Loucy (cell line): Measurements from ENCODE around the gene TNNI3.

Experiments
- H2AFZ ChIP-seq: fragments of 200-600 bp; sonication (generic); 2 replicates; pipeline ENCODE4 v1.6.0; 2016; ENCODE audit warnings: antibody characterized with exemption, mild to moderate bottlenecking, low read length, moderate library complexity
- H3F3A ChIP-seq: fragments of 200-600 bp; 2 replicates; pipeline ENCODE4 v1.6.0; 2016; ENCODE audit warnings: antibody characterized with exemption, low read depth, mild to moderate bottlenecking
- H3K27me3 ChIP-seq: fragments of 200-600 bp; sonication (generic); 2 replicates; pipeline ENCODE4 v1.6.1; 2014; ENCODE audit warnings: low read length, mild to moderate bottlenecking; ENCODE audit not compliant: insufficient read depth, poor library complexity, severe bottlenecking
- H3K36me3 ChIP-seq: fragments of 200-600 bp; sonication (generic); 2 replicates; pipeline ENCODE4 v1.6.1; 2016; ENCODE audit warnings: low read length; ENCODE audit not compliant: insufficient read depth
- H3K4me1 ChIP-seq: fragments of 200-600 bp; sonication (generic); 2 replicates; pipeline ENCODE4 v1.5.1; 2014; ENCODE audit warnings: low read length, mild to moderate bottlenecking; ENCODE audit not compliant: insufficient read depth, poor library complexity, severe bottlenecking
- H3K4me2 ChIP-seq: fragments of 200-600 bp; sonication (generic); 2 replicates; pipeline ENCODE4 v1.6.0; 2014; ENCODE audit warnings: antibody characterized with exemption, low read length, low read depth, mild to moderate bottlenecking; ENCODE audit not compliant: poor library complexity, severe bottlenecking
- H3K4me3 ChIP-seq: fragments of 200-600 bp; sonication (generic); 2 replicates; pipeline ENCODE4 v1.5.1; 2014; ENCODE audit warnings: low read length, mild to moderate bottlenecking, mixed read lengths; ENCODE audit not compliant: poor library complexity, severe bottlenecking
- H3K79me2 ChIP-seq: fragments of 200-600 bp; sonication (generic); 2 replicates; pipeline ENCODE4 v1.6.1; 2014; ENCODE audit warnings: low read length; ENCODE audit not compliant: insufficient read depth
- H3K9ac ChIP-seq: fragments of 200-600 bp; sonication (generic); 2 replicates; pipeline ENCODE4 v1.6.0; 2014; ENCODE audit warnings: mild to moderate bottlenecking, low read depth, low read length, moderate library complexity; ENCODE audit not compliant: poor library complexity, severe bottlenecking
- H3K9me2 ChIP-seq: fragments of 200-600 bp; sonication (generic); replicated peaks from 2 replicates; pipeline ENCODE4 v1.6.1; 2016; ENCODE audit warnings: low read depth, low read length, mixed read lengths
- H3K9me3 ChIP-seq: fragments of 200-600 bp; sonication (generic); 2 replicates; pipeline ENCODE4 v1.6.1; 2014; ENCODE audit warnings: mild to moderate bottlenecking, antibody characterized with exemption, low read length, low read depth; ENCODE audit not compliant: insufficient read depth
- H4K20me1 ChIP-seq: fragments of 200-600 bp; sonication (generic); 2 replicates; pipeline ENCODE4 v1.6.0; 2014; ENCODE audit warnings: antibody characterized with exemption, low read length, mild to moderate bottlenecking; ENCODE audit not compliant: insufficient read depth, poor library complexity, severe bottlenecking
- EZH2phosphoT487 ChIP-seq: fragments of 200-600 bp; IDR thresholded peaks from 2 replicates; pipeline ENCODE4 v1.6.1; 2018; ENCODE audit warnings: antibody characterized with exemption, mild to moderate bottlenecking, moderate library complexity, borderline replicate concordance
- TF ChIP-seq, protein P1 (sequence below): fragments of 200-600 bp; sonication (generic); conservative IDR thresholded peaks from 2 replicates; pipeline ENCODE4 v1.5.1; 2014; ENCODE audit warnings: mild to moderate bottlenecking, antibody characterized with exemption, low read length

TNNI3 gene

DNA sequence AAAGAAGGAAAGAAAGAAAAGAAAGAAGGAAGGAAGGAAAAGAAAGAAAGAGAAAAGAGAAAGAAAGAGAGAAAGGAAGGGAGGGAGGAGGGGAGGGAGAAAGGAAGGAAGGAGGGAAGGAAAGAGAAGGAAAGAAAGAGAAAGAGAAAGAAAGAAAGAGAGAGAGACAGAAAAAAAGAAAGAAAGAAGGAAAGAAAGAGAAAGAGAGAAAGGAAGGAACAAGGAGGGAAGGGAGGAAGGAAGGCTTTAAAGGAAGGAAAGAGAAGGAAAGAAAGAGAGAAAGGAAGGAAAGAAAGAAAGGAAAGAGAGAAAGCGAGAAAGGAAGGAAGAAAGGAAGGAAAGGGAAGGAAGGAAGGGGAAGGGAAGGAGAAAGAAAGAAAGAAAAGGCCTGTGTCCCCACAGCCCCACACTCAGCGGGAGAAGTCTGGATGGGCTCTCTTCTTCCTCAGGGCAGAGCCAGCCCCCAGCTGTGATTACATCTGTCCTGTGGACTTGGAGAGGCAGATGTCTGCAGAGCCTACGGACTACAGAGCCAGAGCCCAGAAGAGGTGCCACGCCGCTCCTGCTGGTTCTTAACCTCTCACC lies 42.2 kb upstream of the TNNI3 start:
- no peaks in the 10 kb centered on the region for H3K9me2 ChIP-seq
- H4K20me1 ChIP-seq: no peaks in the 10 kb centered on the region
- H3K4me2 ChIP-seq: no peak overlapping the region
- H3K9me3 ChIP-seq: no peaks in the 10 kb centered on the region
- H3K27me3 ChIP-seq: no peaks in the 10 kb centered on the region
- no peak for TF ChIP-seq EZH2phosphoT487
- TF ChIP-seq, protein P1, sequence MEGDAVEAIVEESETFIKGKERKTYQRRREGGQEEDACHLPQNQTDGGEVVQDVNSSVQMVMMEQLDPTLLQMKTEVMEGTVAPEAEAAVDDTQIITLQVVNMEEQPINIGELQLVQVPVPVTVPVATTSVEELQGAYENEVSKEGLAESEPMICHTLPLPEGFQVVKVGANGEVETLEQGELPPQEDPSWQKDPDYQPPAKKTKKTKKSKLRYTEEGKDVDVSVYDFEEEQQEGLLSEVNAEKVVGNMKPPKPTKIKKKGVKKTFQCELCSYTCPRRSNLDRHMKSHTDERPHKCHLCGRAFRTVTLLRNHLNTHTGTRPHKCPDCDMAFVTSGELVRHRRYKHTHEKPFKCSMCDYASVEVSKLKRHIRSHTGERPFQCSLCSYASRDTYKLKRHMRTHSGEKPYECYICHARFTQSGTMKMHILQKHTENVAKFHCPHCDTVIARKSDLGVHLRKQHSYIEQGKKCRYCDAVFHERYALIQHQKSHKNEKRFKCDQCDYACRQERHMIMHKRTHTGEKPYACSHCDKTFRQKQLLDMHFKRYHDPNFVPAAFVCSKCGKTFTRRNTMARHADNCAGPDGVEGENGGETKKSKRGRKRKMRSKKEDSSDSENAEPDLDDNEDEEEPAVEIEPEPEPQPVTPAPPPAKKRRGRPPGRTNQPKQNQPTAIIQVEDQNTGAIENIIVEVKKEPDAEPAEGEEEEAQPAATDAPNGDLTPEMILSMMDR: no peak
- H3K79me2 ChIP-seq: no peaks in the 10 kb centered on the region
- no peak overlapping the region for H2AFZ ChIP-seq
- no peaks in the 10 kb centered on the region for H3F3A ChIP-seq
- no peaks in the 10 kb centered on the region for H3K4me1 ChIP-seq
- H3K4me3 ChIP-seq: no peak overlapping the region
- H3K9ac ChIP-seq: no peak overlapping the region
- H3K36me3 ChIP-seq: no peaks in the 10 kb centered on the region

DNA sequence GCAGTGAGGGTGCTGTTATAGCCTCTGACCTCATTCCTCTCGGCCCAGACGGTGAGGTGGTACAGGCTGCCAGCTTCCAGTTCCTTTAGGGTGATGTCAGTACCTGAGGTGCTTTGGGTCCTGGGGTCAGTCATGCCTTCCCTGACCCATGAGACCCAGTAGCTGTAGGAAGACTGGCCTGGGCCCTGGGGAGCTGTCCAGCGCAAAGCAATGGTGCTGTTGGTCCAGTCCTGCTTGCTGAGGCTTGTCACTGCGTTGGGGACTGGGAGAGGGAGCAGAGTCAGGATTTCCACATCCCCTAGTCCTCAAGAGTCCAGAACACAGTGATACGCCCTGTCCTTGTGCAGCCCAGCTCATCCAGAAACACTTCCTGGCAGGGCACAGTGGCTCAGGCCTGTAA lies 41.1 kb upstream of the TNNI3 start:
- no peaks in the 10 kb centered on the region for H4K20me1 ChIP-seq
- H3K9ac ChIP-seq: no peak overlapping the region
- H3K4me2 ChIP-seq: no peak overlapping the region
- H3F3A ChIP-seq: no peaks in the 10 kb centered on the region
- H3K9me3 ChIP-seq: no peaks in the 10 kb centered on the region
- no peak overlapping the region for H2AFZ ChIP-seq
- H3K9me2 ChIP-seq: no peaks in the 10 kb centered on the region
- no peaks in the 10 kb centered on the region for H3K36me3 ChIP-seq
- no peaks in the 10 kb centered on the region for H3K79me2 ChIP-seq
- no peak overlapping the region for H3K4me3 ChIP-seq
- H3K27me3 ChIP-seq: no peaks in the 10 kb centered on the region
- H3K4me1 ChIP-seq: no peaks in the 10 kb centered on the region
- TF ChIP-seq, protein P1: no peak
- no peak for TF ChIP-seq EZH2phosphoT487

DNA sequence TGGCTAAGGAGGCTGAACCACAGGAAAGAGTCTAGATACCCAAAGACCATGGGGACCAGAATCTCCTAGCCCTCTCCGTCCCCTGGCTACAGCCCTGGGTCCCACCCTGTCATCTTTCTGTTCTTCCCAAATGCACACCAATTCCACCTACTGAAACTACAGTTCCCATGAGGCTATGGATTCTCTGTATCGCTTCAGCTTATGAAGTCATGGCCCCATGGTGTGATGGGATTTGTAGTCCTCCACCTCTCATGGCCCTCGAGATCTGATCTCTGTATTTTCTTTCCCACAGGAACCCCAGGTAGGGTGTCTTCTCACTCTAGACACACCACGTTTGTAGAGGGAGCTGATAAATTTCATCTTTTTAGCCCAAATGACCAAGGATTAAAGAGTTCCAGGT lies 40.0 kb upstream of the TNNI3 start:
- no peak overlapping the region for H3K4me2 ChIP-seq
- H3K9me2 ChIP-seq: no peaks in the 10 kb centered on the region
- no peaks in the 10 kb centered on the region for H3K4me1 ChIP-seq
- no peak overlapping the region for H3K4me3 ChIP-seq
- no peaks in the 10 kb centered on the region for H3K36me3 ChIP-seq
- no peaks in the 10 kb centered on the region for H3F3A ChIP-seq
- H2AFZ ChIP-seq: no peak overlapping the region
- no peaks in the 10 kb centered on the region for H3K79me2 ChIP-seq
- no peak for TF ChIP-seq EZH2phosphoT487
- TF ChIP-seq, protein P1: no peak
- no peak overlapping the region for H3K9ac ChIP-seq
- no peaks in the 10 kb centered on the region for H4K20me1 ChIP-seq
- no peaks in the 10 kb centered on the region for H3K9me3 ChIP-seq
- no peaks in the 10 kb centered on the region for H3K27me3 ChIP-seq
